NCI-H2171 (cell line): ENCODE results near the gene AGBL4.
A peak's percentile ranks its signal among the peaks of the same experiment; 100 is the strongest.

Experiments used
- DNase-seq: peaks from one replicate; lab custom pipeline; 2025; lab: John Stamatoyannopoulos, UW

Gene AGBL4

DNA sequence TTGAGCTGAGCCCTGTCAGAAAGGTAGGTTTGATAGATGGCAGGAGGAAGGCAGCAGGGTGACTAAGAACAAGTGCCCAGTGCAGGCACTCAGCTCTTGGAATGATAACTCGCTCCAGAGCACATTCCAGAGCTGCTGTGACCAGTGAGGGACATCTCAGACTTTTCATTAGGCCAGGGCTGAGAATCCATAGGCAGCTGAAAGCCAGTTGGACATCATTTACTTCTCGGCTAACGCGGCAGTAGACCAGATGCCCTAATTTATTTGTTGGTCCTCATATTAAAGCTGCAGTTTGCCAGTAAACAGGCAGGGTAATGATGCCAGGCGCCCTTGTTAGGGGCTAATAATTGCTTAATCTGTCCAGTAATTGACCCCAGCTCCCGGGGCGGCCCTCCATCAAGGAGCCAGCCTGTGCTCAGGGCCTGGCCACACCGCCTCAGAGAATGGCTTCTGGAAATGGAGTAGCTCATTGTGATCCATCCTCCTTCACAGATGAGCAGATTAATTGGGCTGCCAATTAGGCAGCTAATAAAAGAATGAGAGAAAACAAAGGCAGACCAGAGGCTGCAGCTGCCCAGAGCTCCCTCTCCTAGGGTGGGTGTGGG, 1369.0 kb downstream of the AGBL4 start:
- DNase-seq: no peak

DNA sequence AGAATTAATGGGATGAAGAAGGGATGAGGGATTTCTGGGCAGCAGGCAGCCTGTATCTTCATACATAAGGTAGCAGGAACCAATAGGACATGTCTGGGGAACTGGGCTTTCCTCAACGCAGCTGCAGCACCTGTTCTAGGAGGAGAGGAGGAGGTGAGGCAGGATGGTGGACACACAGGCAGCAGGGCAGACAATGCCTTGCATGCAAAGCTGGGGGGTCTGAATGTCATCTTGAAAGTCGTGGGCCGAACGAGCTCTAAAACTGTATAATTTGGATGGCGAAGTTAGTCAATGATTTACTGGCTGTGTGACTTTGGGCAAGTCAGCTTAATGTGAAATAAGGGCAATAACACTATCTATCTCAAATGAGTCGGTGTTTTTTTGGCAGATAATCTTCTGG, 1371.4 kb downstream of the AGBL4 start:
- no peak for DNase-seq

DNA sequence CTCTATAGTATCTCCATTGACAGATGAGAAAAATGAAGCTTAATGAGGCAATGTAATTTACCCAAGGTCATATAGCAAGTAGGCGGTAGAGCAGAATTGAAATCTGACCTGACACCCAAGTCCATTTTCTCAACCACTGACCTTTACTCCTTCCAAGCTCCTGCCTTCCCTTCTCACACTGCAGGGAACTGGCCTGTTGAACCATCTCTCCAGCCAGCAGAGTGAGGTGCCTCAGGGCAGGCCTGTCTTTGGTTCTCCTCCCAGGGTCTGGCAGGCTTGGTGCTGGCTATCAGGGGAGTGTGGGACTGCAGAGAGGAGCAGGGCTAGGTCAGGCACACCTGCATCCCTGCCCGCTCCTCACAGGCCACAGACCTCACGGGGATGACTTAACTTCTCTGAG, 1373.9 kb downstream of the AGBL4 start:
- no peak for DNase-seq

GRCh38 chr1:48645883-48646282, 1377.9 kb downstream of the AGBL4 start:
- no peak for DNase-seq

DNA sequence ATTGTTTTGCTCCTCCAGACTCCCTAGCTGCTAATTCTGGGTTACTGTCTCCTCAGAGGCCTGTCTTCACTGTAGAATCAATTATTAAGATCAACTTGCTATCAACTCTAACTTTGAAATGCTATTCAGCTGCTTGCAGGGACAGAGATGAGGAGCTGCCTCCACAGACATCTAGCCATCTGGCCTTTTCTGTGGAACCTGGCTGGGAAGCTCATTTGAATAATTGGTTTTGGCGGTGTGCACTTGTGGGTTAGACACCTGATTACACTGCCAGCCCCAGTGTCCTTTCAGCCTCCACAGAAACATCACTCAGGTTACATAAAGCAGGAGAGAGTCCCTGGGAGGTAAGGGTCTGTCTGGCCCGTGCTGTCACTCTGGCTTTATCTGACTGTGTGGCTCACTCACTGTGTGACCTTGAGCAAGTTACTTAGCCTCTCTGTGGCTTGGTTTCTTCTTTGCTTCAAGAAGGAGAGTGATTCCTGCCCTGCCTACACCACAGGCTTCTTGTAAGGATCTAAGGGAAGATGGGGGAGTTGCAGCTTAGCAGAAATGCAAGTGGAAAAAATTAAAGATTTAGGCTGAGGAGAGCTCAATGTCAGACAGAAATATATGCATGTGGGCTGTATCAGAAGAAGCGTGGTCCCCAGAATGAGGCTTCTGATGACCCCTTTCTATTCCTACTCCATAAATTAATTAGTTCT, 1378.7 kb downstream of the AGBL4 start:
- peak; percentile 82 for DNase-seq

- DNase-seq: peak; percentile 45
These were observed 1379.4 kb downstream of the AGBL4 start for GRCh38 chr1:48644190-48644900.

GRCh38 chr1:48643193-48643592, 1380.6 kb downstream of the AGBL4 start:
- no peak for DNase-seq

GRCh38 chr1:48640836-48641492, 1382.8 kb downstream of the AGBL4 start:
- DNase-seq: no peak

DNA sequence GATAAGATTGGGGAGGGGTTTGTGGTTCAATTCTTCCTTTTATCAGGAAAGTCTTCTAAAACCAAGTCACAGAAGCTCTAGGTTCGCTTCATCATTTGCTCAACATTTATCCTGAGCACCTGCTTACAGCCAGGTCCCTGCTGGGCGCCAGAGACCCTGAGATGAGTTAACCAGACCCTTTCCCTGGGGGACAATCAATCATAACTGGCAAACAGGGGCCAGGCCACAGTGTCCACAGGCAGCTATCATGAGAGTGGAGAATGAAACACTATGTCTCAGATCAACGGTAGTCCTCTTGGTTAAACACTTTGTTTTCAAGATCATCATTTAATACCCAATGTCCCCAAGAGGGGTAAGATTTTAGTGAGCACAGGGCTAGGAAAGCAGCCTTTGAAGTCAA, 1393.9 kb downstream of the AGBL4 start:
- DNase-seq: no peak

DNA sequence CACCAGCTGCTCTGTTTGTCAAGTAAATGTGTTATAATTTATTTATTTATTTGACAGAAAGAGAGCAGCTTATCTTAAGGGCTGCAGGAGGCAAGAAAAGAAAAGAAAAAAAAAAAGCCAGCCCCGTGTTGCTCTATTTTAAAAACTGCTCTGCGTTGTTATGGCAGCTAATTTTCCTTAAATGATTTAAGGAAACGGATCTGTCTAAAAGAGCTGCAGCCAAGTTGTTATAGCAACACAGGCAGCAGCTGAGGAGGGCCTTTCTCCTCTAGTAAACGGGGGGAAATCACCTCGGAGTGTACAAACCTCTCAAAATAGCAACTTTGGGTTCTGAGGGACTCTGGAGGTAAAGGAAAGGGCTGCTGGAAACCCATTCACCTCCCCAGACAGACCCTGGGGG, 1396.3 kb downstream of the AGBL4 start:
- no peak for DNase-seq

DNA sequence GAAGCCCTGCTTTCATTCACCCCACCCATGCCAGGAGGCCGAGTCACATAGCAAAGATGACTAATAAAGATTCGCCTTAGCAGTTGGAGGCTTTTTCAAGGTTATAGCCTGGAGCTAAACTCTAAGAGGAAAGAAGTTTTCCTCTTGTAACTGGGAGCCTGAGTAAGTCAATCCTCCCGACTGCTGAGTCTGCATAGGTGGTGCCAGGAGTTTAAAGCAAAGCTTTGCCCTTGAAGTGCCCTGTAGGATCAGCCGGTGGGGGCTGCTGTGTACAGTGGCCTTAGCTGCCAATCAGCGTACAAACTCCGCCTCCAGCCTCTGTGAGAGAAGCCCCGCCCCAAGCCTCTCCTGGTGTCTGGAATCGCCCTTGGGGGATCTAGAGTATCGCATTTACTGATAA, 1404.2 kb downstream of the AGBL4 start:
- no peak for DNase-seq

DNA sequence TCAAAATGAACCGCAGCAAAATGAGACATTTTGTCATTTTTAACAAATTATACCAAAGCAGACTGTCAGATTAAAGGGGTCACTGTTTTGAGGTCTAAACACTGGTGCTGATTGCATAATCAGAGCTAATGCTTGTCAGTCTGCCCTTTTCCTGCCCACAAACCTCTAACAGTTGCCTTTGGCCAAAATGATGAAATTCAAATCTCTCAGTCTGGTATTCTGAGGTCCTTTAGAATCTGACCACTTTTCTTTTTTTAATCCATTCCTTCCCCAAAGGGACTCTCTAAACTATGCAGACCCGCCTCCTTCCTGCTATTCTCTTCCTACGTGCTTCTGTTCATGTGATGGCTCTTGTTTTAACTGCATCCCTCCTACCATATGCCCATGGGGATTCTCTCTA, 1406.5 kb downstream of the AGBL4 start:
- DNase-seq: no peak

DNA sequence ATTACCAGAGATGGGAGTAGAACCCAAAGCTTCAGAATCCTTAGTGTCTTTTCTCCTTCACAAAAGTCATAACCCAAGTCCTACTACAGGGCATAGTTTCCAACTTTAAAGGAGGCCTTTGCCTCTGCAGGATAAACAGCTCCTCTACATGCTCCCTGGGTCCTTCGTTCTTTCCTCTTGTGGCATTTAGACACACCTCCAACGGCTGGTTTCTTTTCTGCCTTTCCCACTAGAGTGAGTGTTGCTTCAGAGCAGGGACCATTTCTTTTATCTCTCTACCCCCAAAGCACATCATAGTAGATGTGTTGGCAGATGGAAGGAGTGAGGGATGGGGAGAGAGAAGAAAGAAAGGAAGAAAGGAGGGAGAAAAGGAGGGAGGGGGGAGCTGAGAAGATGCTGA, 1407.0 kb downstream of the AGBL4 start:
- no peak for DNase-seq

DNA sequence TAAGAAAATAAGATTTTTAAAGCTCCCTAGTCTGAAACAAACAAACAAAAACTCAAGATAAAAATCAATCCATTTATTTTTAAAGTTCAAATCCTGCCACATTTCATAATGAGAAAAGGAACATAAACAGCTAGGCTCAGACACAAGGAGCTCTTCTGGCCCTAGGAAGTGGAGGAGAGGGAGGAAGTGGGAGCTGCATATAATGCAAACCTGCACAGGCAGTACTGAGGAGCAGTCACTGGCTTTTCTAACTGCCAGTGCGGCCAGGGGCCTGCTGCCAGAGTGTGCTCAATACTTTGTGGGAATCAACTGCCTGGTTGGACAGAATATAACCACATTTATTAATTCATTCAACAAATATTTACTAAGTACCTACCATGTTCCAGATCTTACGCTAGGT, 1411.9 kb downstream of the AGBL4 start:
- DNase-seq: no peak

DNA sequence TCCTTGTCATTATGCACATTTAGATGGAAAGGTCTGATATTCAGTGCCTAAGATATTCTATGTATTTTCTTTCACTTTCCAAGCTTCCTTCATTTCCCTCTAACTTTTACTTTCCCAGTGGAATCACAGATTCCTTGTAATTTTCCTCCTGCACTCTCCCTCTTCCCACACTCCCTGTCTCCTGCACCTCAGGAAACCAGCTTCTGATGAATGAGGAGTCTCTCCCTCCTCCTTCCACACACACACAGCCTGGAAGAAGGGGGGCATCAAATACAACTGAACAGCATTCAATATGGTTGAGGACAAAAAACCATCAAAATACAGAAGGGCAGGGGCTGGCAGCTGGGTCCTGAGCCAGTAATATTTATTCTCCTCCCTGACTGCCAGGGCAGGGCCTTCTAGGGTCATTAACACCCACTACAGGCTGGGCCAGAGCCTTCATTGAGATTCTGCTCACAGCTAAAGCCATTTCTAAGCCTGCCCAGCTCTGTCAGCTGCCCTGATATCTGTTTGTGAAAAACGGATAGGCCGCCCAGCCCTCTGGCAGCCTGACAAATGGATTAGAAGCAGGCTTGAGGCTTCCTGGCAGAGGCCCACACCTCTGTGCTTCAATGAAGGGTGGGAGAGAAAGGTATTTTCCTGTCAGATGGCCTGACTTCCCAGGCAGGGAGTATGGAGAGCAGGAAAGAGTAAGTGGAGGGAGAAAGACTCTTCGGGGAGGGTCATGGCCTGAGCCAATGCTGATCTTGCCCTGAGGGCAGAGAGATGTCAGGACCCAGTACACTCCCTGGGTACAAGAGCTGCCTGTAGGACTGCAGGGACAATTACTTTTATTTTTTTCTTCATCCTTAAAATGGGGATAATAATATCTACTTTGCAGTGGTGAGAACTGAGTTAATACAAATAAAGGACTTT, 1412.9 kb downstream of the AGBL4 start:
- no peak for DNase-seq

GRCh38 chr1:48608882-48609281, 1414.9 kb downstream of the AGBL4 start:
- no peak for DNase-seq

GRCh38 chr1:48603222-48603621, 1420.5 kb downstream of the AGBL4 start:
- DNase-seq: no peak

- DNase-seq: no peak
These were observed 1421.4 kb downstream of the AGBL4 start for GRCh38 chr1:48602349-48602748.

- no peak for DNase-seq
These were observed 1423.6 kb downstream of the AGBL4 start for GRCh38 chr1:48600182-48600581.

GRCh38 chr1:48597663-48598062, 1426.1 kb downstream of the AGBL4 start:
- no peak for DNase-seq

GRCh38 chr1:48596046-48596445, 1427.7 kb downstream of the AGBL4 start:
- no peak for DNase-seq

DNA sequence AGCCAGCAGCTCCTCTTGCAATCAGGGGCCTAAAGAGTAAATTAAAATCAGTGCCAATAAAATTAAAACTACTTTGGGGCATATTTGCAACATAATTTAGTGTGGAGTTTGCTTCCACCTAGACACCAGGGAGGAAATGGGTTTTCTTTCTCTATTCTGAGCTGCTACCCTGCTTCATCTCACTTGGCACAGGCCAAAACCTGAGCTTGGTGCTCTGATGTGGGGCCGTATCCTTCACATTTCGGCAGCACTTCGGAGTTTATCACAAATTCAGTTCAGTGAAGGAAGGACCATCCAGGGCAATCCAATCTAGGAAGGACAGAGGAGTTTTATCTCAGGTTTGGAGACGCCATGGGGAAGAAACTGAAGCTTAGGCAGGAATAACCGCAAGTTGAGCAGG, 1428.1 kb downstream of the AGBL4 start:
- no peak for DNase-seq
